Measurements from ENCODE around the gene AADAT.
"Not testable (repeated sequence)": the region's sequence is repeated elsewhere in the genome, so short reads cannot be mapped to it uniquely, and the experiment has no call there.

The AADAT gene

GRCh38 chr4:170089668-170090351 lies at the start of gene AADAT:
AADAT (minus strand) TSS chr4:170089956; CDS start chr4:170089690, 266 bp downstream.
- no peak for DNase-seq

- DNase-seq = peak; percentile 59
Measured at GRCh38 chr4:170138580-170139194, 48.9 kb upstream of the AADAT start.

GRCh38 chr4:170137927-170138326 lies 48.2 kb upstream of the AADAT start:
- DNase-seq = no peak

- DNase-seq = no peak
Measured at GRCh38 chr4:170137466-170137865, 47.7 kb upstream of the AADAT start.

- no peak for DNase-seq
Measured at GRCh38 chr4:170134821-170135220, 45.1 kb upstream of the AADAT start.

DNA sequence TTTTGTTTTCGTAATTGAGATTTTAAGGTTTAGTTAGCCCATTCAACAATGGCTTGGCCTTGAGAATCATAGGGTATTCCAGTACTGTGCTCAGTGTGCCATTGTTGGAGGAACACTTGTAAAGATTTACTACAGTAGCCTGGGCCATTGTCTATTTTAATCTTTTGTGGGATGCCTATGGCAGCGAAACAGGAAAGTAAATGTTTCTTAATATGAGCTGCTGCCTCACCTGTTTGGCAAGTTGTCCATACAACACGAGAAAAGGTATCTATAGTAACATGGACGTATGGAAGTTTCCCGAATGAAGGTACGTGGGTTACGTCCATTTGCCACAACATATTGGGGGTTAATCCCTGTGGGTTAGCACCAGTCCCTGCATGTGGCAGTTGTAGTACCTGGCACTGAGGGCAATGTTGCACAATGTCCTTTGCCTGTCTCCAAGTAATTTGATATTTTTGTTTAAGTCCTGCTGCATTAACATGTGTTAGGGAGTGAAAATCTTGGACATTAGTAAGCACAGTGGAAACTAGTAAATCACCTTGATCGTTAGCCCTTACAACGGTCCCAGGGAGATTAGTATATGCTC lies 38.6 kb upstream of the AADAT start:
- no peak for DNase-seq

DNA sequence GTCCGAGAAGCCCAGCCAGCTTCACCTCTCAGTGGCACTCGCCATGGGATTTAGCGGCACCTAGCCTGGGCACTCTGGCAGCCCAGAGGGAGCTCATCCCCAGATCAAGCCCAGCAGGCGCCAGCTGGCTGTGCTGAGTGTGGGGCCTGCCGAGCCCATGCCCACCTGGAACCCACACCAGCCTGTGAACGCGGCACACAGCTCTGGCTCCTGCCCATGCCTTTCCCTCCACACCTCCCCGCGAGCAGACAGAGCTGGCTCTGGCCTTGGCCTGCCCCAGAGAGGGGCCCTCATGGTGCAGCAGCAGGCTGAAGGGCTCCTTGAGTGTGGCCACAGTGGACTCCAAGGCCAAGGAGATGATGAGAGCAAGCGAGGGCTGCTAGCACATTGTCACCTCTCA lies 38.0 kb upstream of the AADAT start:
- no peak for DNase-seq

- no peak for DNase-seq
Measured at GRCh38 chr4:170124406-170124805, 34.6 kb upstream of the AADAT start.

- no peak for DNase-seq
Measured at GRCh38 chr4:170122252-170122651, 32.5 kb upstream of the AADAT start.

DNA sequence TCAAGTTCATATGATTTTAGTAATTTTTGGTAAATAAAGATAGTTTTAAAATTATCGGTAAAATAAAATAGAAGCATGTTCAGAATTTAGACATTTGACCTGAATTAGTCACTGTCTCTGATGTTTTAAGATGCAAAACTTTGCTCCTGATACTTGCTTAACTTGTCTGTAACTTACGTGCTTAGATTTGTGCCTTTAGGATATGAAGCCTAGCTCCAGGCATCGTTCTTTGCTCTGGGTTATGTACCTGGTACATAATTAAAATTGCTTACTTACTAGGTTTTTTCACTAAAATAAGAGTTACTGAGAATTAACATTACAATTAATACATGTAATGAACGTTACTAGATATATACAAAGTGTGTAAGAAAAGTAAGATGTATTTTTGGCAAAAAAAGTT lies 24.9 kb upstream of the AADAT start:
- no peak for DNase-seq

DNA sequence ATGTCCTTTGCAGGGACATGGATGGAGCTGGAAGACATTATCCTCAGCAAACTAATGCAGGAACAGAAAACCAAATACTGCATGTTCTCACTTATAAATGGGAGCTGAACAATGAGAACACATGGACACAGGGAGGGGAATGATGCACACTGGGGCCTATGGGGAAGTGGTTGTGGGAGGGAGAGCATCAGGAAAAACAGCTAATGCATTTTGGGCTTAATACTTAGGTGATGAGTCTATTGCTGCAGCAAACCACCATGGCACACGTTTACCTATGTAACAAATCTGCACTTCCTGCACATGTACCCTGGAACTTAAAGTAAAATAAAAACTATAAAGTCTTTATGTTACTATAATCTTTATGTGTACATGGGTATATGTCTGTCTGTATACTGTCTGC lies 24.4 kb upstream of the AADAT start:
- not testable (repeated sequence) for DNase-seq

DNA sequence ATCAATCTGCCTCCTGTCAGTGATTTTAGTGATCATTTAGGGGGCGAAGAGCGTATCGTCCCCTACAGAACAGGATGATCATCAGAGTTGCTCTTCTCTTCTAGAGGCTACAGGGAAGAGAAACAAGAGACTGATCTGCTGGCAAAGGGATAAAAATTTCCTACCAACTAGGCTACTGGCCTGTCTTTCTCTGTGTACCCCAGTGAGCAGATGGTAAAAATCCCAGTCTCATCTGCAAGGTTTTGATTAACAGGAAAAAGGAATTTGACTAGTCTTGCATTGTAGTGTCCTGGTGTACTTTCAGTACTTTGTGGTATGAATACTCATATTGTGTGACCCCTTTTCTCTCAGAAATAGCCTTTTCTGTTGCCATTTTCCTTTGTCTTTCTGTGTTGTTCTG lies 21.8 kb upstream of the AADAT start:
- no peak for DNase-seq

GRCh38 chr4:170111085-170111484 lies 21.3 kb upstream of the AADAT start:
- no peak for DNase-seq

DNA sequence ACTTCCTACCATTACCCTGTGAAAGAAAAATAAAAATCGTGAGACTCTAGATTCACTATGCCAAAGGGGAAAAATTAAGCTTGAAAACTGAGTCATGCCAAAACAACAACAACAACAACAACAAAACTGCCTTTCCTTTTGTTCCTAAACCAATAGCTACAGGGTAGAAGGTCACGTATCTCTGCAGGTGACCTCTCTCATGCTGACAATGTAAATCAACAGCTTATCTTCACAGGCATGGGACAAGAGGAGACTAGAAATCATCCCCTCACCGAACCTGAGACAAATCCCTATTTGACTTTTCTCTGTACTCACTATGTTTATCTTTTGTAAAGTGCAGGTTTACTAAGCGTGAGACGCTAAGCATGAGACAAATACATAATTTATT lies 20.5 kb upstream of the AADAT start:
- DNase-seq = no peak

- DNase-seq = no peak
Measured at GRCh38 chr4:170109586-170110284, 20.0 kb upstream of the AADAT start.

- no peak for DNase-seq
Measured at GRCh38 chr4:170106900-170107299, 17.1 kb upstream of the AADAT start.

- DNase-seq = no peak
Measured at GRCh38 chr4:170102426-170102825, 12.7 kb upstream of the AADAT start.

- not testable (repeated sequence) for DNase-seq
Measured at GRCh38 chr4:170098171-170098570, 8.4 kb upstream of the AADAT start.

GRCh38 chr4:170097681-170098080 lies 7.9 kb upstream of the AADAT start:
- no peak for DNase-seq

DNA sequence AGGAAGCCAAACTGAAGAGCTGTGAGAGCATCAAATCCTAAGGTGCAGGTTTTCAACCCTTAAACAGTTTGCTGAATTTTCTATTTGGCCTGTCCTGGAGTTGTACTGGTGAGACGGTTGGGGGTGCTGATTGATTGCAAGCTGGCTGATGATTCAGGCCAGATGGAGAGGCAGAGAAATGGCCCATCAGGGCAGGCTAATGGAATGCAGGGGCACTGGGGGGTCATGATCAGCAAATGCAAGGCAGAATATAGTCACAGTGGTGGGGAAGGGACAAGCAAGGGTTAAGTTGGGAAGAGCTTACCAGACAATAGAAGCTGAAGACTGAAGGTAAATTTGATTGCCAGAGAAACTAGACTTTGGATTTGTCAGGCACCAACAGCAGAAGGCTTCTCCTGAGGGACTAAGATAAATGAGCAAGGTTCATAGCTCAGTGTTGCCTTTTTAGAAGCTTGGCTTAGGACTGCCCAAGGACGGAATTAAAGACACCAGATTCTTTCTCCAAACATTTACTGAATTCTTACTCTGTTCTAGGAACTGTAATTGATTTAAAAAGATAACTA lies 4.3 kb upstream of the AADAT start:
- DNase-seq = no peak

DNA sequence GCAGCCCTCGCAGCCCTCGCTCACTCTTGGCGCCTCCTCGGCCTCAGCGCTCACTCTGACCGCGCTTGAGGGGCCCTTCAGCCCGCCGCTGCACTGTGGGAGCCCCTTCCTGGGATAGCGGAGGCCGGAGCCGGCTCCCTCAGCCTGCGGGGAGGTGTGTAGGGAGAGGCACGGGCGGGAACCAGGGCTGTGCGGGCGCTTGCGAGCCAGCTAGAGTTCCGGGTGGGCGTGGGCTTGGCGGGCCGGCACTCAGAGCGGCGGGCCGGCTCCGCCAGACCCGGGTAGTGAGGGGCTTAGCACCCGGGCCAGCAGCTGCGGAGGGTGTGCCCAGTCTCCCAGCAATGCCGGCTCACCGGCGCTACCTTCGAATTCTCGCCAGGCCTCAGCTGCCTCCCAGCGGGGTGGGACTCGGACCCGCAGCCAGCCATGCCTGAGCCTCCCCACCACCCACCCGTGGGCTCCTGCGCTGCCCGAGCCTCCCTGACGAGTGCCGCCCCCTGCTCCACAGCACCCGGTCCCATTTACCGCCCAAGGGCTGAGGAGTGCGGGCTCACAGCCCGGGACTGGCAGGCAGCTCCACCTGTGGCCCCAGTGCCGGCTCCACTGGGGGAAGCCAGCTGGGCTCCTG lies 1.4 kb upstream of the AADAT start:
- DNase-seq = no peak

- DNase-seq = no peak
Measured at GRCh38 chr4:170090352-170091052, 746 bp upstream of the AADAT start.
